Dendritic cell treated with granulocyte-macrophage colony-stimulating factor and Interleukin-4, amounts not matched to agents 40 ng/mL and 50 ng/mL, for 4 days (primary cell): ENCODE measurements around the gene GATA6.

Experiments used
- H3K27ac Mint-ChIP-seq: one replicate; pipeline ENCODE4 v1.8.0; 2022; ENCODE audit warnings: mild to moderate bottlenecking, mixed read lengths
- H3K27me3 Mint-ChIP-seq: one replicate; pipeline ENCODE4 v1.8.0; 2022; ENCODE audit warnings: mild to moderate bottlenecking, mixed read lengths
- H3K36me3 Mint-ChIP-seq: one replicate; pipeline ENCODE4 v1.8.0; 2022; ENCODE audit warnings: low read depth, mixed read lengths
- H3K4me1 Mint-ChIP-seq: one replicate; pipeline ENCODE4 v1.8.0; 2022; ENCODE audit warnings: low read depth, mixed read lengths
- H3K4me3 Mint-ChIP-seq: one replicate; pipeline ENCODE4 v1.8.0; 2022; ENCODE audit warnings: mild to moderate bottlenecking, moderate library complexity, mixed read lengths
- H3K9me3 Mint-ChIP-seq: one replicate; pipeline ENCODE4 v1.8.0; 2022; ENCODE audit warnings: mixed read lengths
- intact Hi-C: fragments of 100-400 bp; cut with micrococcal nuclease; formaldehyde crosslinking; loops from one replicate; pipeline ENCODE4 v1.15.0; 2022

GATA6 gene

DNA sequence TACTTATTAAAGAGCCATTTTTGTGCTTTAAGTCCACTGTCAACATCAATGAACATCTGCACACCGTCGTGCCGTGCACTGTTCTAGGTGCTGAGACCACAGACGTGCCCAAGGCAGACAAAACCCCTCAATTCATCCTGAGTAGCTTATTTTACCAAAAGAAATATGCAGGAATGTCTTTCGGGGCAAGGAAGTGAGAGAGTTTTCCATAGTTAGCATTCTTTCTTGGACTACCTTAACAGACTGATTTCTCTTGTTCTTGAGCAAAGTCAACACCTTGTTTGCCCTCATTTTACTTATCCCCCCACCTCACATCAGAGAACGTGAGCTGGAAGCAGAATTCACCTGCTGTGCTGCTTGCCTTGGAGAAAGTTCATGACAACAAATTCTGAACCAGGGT lies 69.3 kb downstream of the GATA6 start:
- H3K27me3 Mint-ChIP-seq: peaks cover 3% of the 10 kb centered on the region
- H3K36me3 Mint-ChIP-seq: no peaks in the 10 kb centered on the region
- H3K4me1 Mint-ChIP-seq: no peaks in the 10 kb centered on the region
- intact Hi-C loops: no loop called here
- H3K4me3 Mint-ChIP-seq: no peak overlapping the region
- no peak overlapping the region for H3K27ac Mint-ChIP-seq
- peaks cover 9% of the 10 kb centered on the region for H3K9me3 Mint-ChIP-seq

GRCh38 chr18:22241921-22242361 lies 72.6 kb downstream of the GATA6 start:
- peaks cover 3% of the 10 kb centered on the region for H3K27me3 Mint-ChIP-seq
- H3K36me3 Mint-ChIP-seq: no peaks in the 10 kb centered on the region

GRCh38 chr18:22243513-22243912 lies 74.1 kb downstream of the GATA6 start:
- intact Hi-C loops: no loop called here
- H3K4me3 Mint-ChIP-seq: no peak overlapping the region
- H3K36me3 Mint-ChIP-seq: no peaks in the 10 kb centered on the region
- no peaks in the 10 kb centered on the region for H3K4me1 Mint-ChIP-seq
- no peak overlapping the region for H3K27ac Mint-ChIP-seq
- no peaks in the 10 kb centered on the region for H3K9me3 Mint-ChIP-seq
- peaks cover 2% of the 10 kb centered on the region for H3K27me3 Mint-ChIP-seq

More at GRCh38 chr18:22241921-22242361, 72.6 kb downstream of the GATA6 start:
- Mint-ChIP-seq H3K4me3 (no peak overlapping the region), H3K27ac (no peak overlapping the region), H3K4me1 (no peaks in the 10 kb centered on the region), H3K9me3 (peaks cover 6% of the 10 kb centered on the region)
- intact Hi-C loops: no loop called here

DNA sequence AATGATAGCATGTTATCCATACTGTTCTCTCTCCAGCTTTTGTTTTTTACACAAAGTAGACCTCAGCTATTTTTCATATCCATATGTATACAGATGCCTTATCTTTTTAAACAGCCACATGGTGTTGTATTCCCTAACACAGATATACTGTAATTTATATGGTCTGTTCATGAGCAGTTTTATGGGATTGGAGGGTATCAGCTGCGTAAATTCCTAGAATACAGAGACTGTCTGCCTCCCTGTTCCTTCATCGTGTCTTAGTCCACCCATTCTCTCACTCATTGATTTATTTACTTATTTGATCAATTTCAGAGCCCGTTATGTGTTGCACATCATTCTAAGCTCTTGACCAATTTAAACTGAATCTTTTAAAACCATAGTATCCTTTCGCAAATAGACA lies 80.6 kb downstream of the GATA6 start:
- Mint-ChIP-seq H3K4me1 (no peaks in the 10 kb centered on the region), H3K27ac (no peak overlapping the region), H3K27me3 (peaks cover 15% of the 10 kb centered on the region), H3K4me3 (no peak overlapping the region), H3K36me3 (no peaks in the 10 kb centered on the region), H3K9me3 (no peaks in the 10 kb centered on the region)
- intact Hi-C loops: no loop called here

GRCh38 chr18:22250591-22250996 lies 81.2 kb downstream of the GATA6 start:
- peaks cover 15% of the 10 kb centered on the region for H3K27me3 Mint-ChIP-seq
- H3K9me3 Mint-ChIP-seq: no peaks in the 10 kb centered on the region
- no peak overlapping the region for H3K27ac Mint-ChIP-seq
- no peaks in the 10 kb centered on the region for H3K36me3 Mint-ChIP-seq
- intact Hi-C loops: no loop called here
- no peak overlapping the region for H3K4me3 Mint-ChIP-seq
- H3K4me1 Mint-ChIP-seq: no peaks in the 10 kb centered on the region
